ENCODE results near the gene ADA.
"Not testable (repeated sequence)": the region's sequence is repeated elsewhere in the genome, so short reads cannot be mapped to it uniquely, and the experiment has no call there.

DNA sequence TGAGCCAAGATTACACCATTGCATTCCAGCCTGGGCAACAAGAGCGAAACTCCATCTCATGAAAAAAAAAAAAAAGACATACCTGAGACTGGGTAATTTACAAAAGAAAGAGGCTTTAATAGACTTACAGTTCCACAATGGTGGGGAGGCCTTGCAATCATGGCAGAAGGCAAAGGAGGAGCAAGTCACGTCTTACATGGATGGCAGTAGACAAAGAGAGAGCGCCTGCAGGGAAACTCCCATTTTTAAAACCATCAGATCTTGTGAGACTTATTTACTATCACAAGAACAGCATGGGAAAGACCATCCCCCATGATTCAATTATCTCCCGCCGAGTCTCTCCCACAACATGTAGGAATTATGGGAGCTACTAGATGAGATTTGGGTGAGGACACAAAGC lies 2.7 kb upstream of the ADA start:
- not testable (repeated sequence) for TF ChIP-seq CBX5 (IDR thresholded peaks at IDR 0.05; ENCODE audit: borderline replicate concordance, low read depth); HIVEP1 (CRISPR knock-in tag; IDR thresholded peaks at IDR 0.05); ZNF444 (CRISPR knock-in tag; IDR thresholded peaks at IDR 0.05); SMARCA5 (IDR thresholded peaks at IDR 0.05)
- TF ChIP-seq, protein P1, sequence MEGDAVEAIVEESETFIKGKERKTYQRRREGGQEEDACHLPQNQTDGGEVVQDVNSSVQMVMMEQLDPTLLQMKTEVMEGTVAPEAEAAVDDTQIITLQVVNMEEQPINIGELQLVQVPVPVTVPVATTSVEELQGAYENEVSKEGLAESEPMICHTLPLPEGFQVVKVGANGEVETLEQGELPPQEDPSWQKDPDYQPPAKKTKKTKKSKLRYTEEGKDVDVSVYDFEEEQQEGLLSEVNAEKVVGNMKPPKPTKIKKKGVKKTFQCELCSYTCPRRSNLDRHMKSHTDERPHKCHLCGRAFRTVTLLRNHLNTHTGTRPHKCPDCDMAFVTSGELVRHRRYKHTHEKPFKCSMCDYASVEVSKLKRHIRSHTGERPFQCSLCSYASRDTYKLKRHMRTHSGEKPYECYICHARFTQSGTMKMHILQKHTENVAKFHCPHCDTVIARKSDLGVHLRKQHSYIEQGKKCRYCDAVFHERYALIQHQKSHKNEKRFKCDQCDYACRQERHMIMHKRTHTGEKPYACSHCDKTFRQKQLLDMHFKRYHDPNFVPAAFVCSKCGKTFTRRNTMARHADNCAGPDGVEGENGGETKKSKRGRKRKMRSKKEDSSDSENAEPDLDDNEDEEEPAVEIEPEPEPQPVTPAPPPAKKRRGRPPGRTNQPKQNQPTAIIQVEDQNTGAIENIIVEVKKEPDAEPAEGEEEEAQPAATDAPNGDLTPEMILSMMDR (IDR thresholded peaks at IDR 0.05 in 2 of 3, conservative IDR thresholded peaks at IDR 0.05 in 1 of 3; ENCODE audit: insufficient read depth in 2 of 3, low read depth in 1 of 3, low read length in 3 of 3), result not testable (repeated sequence)
